Trophoblast cell (in vitro differentiated cells and primary cell): ENCODE measurements around the gene NLRP1.

ENCODE experiments used
- DNase-seq, 2 donors: peaks; one replicate each; pipeline ENCODE4 v3.0.0-alpha.2; 2016
- H2AFZ ChIP-seq: 2 replicates; pipeline ENCODE4 v1.6.1; 2013; ENCODE audit warnings: low read length, moderate library complexity, mild to moderate bottlenecking; ENCODE audit not compliant: insufficient read depth, poor library complexity
- H2AK5ac ChIP-seq: 2 replicates; pipeline ENCODE4 v1.6.1; 2013; ENCODE audit warnings: mild to moderate bottlenecking, low read length
- H2BK120ac ChIP-seq: 2 replicates; pipeline ENCODE4 v1.6.1; 2013; ENCODE audit warnings: low read length, mild to moderate bottlenecking, moderate library complexity; ENCODE audit not compliant: insufficient read depth, poor library complexity
- H2BK12ac ChIP-seq: 2 replicates; pipeline ENCODE4 v1.6.1; 2013; ENCODE audit warnings: mild to moderate bottlenecking, low read length, moderate library complexity
- H2BK5ac ChIP-seq: 2 replicates; pipeline ENCODE4 v1.6.1; 2013; ENCODE audit warnings: low read length, low read depth, moderate library complexity, mild to moderate bottlenecking; ENCODE audit not compliant: poor library complexity
- H3K14ac ChIP-seq: 2 replicates; pipeline ENCODE4 v1.6.1; 2013; ENCODE audit warnings: mild to moderate bottlenecking, low read length
- H3K18ac ChIP-seq: 2 replicates; pipeline ENCODE4 v1.6.1; 2013; ENCODE audit warnings: mild to moderate bottlenecking, low read length
- H3K23ac ChIP-seq: 2 replicates; pipeline ENCODE4 v1.6.1; 2013; ENCODE audit warnings: low read length
- H3K27ac ChIP-seq: 2 replicates; pipeline ENCODE4 v1.5.1; 2013; ENCODE audit warnings: low read depth, mild to moderate bottlenecking, inconsistent platforms, low read length, moderate library complexity
- H3K27me3 ChIP-seq: 2 replicates; pipeline ENCODE4 v1.6.1; 2013; ENCODE audit warnings: inconsistent platforms, mild to moderate bottlenecking, low read length, moderate library complexity; ENCODE audit not compliant: insufficient read depth
- H3K36me3 ChIP-seq, 2 experiments: 1 replicate in 1 of 2; 2 replicates in 1 of 2; pipeline ENCODE4 v1.6.1; 2013; ENCODE audit warnings: low read length in 2 of 2, mild to moderate bottlenecking in 2 of 2, moderate library complexity in 1 of 2; ENCODE audit not compliant: insufficient read depth in 2 of 2, control insufficient read depth in 1 of 2
- H3K4ac ChIP-seq: 2 replicates; pipeline ENCODE4 v1.6.1; 2013; ENCODE audit warnings: low read depth, mild to moderate bottlenecking, low read length, moderate library complexity
- H3K4me1 ChIP-seq, 2 experiments: 1 replicate in 1 of 2; 2 replicates in 1 of 2; pipeline ENCODE4 v1.6.1; 2013; ENCODE audit warnings: low read length in 2 of 2, mild to moderate bottlenecking in 2 of 2, moderate library complexity in 1 of 2; ENCODE audit not compliant: insufficient read depth in 2 of 2, control insufficient read depth in 1 of 2
- H3K4me2 ChIP-seq: 2 replicates; pipeline ENCODE4 v1.6.1; 2013; ENCODE audit warnings: inconsistent platforms, mild to moderate bottlenecking, low read length, moderate library complexity
- H3K4me3 ChIP-seq: 2 replicates; pipeline ENCODE4 v1.5.1; 2013; ENCODE audit warnings: mild to moderate bottlenecking, low read depth, low read length, inconsistent platforms
- H3K79me1 ChIP-seq: one replicate; pipeline ENCODE4 v1.6.1; 2013; ENCODE audit warnings: low read length
- H3K79me2 ChIP-seq: 2 replicates; pipeline ENCODE4 v1.6.1; 2013; ENCODE audit warnings: low read length, mild to moderate bottlenecking; ENCODE audit not compliant: control insufficient read depth, insufficient read depth, poor library complexity
- H3K9ac ChIP-seq: 2 replicates; pipeline ENCODE4 v1.6.1; 2013; ENCODE audit warnings: mild to moderate bottlenecking, low read length
- H3K9me3 ChIP-seq: 2 replicates; pipeline ENCODE4 v1.6.1; 2013; ENCODE audit warnings: low read depth, mild to moderate bottlenecking, control low read depth, inconsistent platforms, low read length; ENCODE audit not compliant: insufficient read depth
- H4K12ac ChIP-seq: 2 replicates; pipeline ENCODE4 v1.6.1; 2013; ENCODE audit warnings: low read depth, mild to moderate bottlenecking, low read length, moderate library complexity
- H4K8ac ChIP-seq: 2 replicates; pipeline ENCODE4 v1.6.1; 2013; ENCODE audit warnings: low read depth, mild to moderate bottlenecking, low read length, moderate library complexity
- H4K91ac ChIP-seq: one replicate; pipeline ENCODE4 v1.6.1; 2013; ENCODE audit warnings: low read depth, mild to moderate bottlenecking, low read length, moderate library complexity
- WGBS: extraction: QIAGEN DNeasy Blood & Tissue Kit; methylation state at CpG from one replicate; pipeline ENCODE4 v1.1.7; 2013; ENCODE audit warnings: missing lambda C conversion rate; ENCODE audit not compliant: insufficient read length, insufficient coverage; ENCODE audit errors: extremely low coverage; 5-methylcytosine and 5-hydroxymethylcytosine counted together

Gene NLRP1

GRCh38 chr17:5464717-5465507 lies 119.4 kb downstream of the NLRP1 start:
- Histone ChIP-seq H3K9me3 (no peaks in the 10 kb centered on the region), H3K36me3 (peaks cover 7 to 9% of the 10 kb centered on the region in 2 experiments), H2BK5ac (no peak overlapping the region), H3K4ac (peak overlapping the region; percentile 54), H3K9ac (no peak overlapping the region), H3K27ac (no peak overlapping the region), H3K4me1 (peaks cover 4% of the 10 kb centered on the region in 2 experiments), H4K91ac (no peak overlapping the region), H2AFZ (no peak overlapping the region), H3K18ac (no peak overlapping the region), H3K23ac (no peak overlapping the region), H3K79me2 (peaks cover 10% of the 10 kb centered on the region), H3K79me1 (peaks cover 3% of the 10 kb centered on the region), H2AK5ac (no peak overlapping the region), H3K14ac (no peak overlapping the region), H3K27me3 (no peaks in the 10 kb centered on the region), H4K12ac (no peak overlapping the region), H3K4me2 (no peak overlapping the region), H3K4me3 (no peak overlapping the region), H4K8ac (no peak overlapping the region), H2BK12ac (no peak overlapping the region), H2BK120ac (no peak overlapping the region)
- no CpG with 5 or more reads among the region's 10 CpGs for WGBS
- no peak for DNase-seq
